Measurements from ENCODE around the gene UBAC2. TPM values are rescaled to one million over a fixed set of nuclear protein-coding genes. Genes with fewer than 3 reads are reported as not detected.
A peak's percentile ranks its signal among the peaks of the same experiment; 100 is the strongest.

Gene UBAC2
- total RNA-seq, result 62.8 TPM
- polyA plus RNA-seq, result 100 to 1,000 TPM; 101 to 122 (median 105) TPM

DNA sequence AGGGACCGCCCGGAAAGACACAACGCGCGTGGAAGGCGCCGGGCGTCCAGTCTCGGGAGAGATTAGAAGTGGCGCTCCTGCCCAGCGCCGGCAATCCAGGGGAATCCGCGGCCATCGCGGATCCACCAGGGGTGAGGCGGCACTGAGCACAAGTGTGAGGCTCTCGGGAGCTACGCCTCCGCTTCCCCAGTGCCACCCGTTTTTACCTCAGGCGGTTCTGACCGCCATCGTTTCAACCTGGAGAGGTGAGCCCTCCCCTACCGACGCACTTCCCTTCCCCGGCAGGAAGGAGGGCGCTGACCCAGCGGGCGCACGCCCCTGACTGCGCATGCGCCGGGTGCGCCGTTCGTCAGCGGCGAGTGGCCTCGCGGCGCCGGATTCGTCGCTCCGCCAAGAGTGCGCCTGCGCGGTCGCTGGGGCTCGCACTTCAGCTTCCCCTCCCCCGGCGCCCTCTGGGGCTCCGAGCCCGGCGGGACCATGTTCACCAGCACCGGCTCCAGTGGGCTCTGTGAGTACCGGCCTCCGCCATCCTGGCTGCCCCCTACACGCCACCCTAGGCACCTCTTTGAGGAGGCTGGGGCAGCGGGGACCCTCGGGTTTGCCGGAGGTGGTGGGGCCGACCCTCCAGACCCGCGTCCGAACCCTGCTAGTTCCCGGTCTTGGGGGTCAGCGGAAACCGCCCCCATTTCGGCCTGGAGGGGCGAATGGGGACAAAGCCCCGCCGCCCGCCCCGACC, at the start of gene UBAC2:
Gene UBAC2 (plus strand): TSS at position 423 of the 736 bp plus-strand sequence. CDS start 55 bp downstream, at position 478.
- Histone ChIP-seq H3K27me3 (ENCODE audit: control insufficient read depth, insufficient read depth, low read length) (no peaks in the 10 kb centered on the region), H3K36me3 (ENCODE audit: control insufficient read depth, insufficient read depth, low read length) (no peaks in the 10 kb centered on the region), H3K4me1 (ENCODE audit: control insufficient read depth, insufficient read depth, low read length, poor library complexity, severe bottlenecking) (peaks cover 48% of the 10 kb centered on the region), H3K27ac (ENCODE audit: insufficient read depth, low read length, poor library complexity, severe bottlenecking) (peak within 1 kb of the TSS; percentile 97), H3K4me3 (ENCODE audit: low read depth, low read length) (peak within 1 kb of the TSS; percentile 98), H3K9me3 (ENCODE audit: control insufficient read depth in 2 of 2, low read length in 2 of 2) (no peaks in the 10 kb centered on the region)
- peak; percentile 95 to 98 (median 97) for DNase-seq
- H3K27ac Mint-ChIP-seq, result peak within 1 kb of the TSS; percentile 96 to 98 (median 98)
- H3K9me3 Mint-ChIP-seq, result peaks cover 0 to 1% (median 0%) of the 10 kb centered on the region in 7 donors
- peak; percentile 81 to 85 for ATAC-seq (ENCODE audit: low read depth in 2 of 2)
- H3K36me3 Mint-ChIP-seq, result peaks cover 13% of the 10 kb centered on the region
- H3K4me3 Mint-ChIP-seq, result peak within 1 kb of the TSS; percentile 92 to 100 (median 98)
- peaks cover 4% of the 10 kb centered on the region for H3K27me3 Mint-ChIP-seq
- peaks cover 40 to 72% (median 52%) of the 10 kb centered on the region in 4 donors for H3K4me1 Mint-ChIP-seq

DNA sequence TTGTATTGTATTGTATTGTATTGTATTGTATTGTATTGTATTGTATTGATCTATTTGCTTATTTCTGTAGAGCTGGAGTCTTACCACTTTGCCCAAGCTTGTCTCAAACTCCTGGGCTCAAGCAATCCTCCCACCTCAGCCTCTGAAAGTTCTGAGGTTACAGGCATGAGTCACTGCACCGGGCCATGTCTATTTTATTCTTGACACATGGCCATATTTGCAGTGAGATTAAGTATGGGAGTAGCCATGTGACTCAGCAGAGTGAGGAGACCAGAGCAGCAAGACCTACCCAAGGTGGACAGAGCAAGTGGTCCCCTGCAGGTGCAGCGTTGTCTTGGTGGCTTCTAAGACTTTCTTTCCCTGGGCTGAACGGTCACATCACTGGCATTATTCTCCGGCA, 49.1 kb upstream of the UBAC2 start:
- Histone ChIP-seq H3K36me3 (ENCODE audit: control insufficient read depth, insufficient read depth, low read length) (no peaks in the 10 kb centered on the region), H3K9me3 (ENCODE audit: control insufficient read depth in 2 of 2, low read length in 2 of 2) (no peaks in the 10 kb centered on the region), H3K27ac (ENCODE audit: insufficient read depth, low read length, poor library complexity, severe bottlenecking) (no peak overlapping the region), H3K4me1 (ENCODE audit: control insufficient read depth, insufficient read depth, low read length, poor library complexity, severe bottlenecking) (no peaks in the 10 kb centered on the region), H3K27me3 (ENCODE audit: control insufficient read depth, insufficient read depth, low read length) (no peaks in the 10 kb centered on the region), H3K4me3 (ENCODE audit: low read depth, low read length) (no peak overlapping the region)
- no peaks in the 10 kb centered on the region for H3K27me3 Mint-ChIP-seq
- H3K36me3 Mint-ChIP-seq, result no peaks in the 10 kb centered on the region
- H3K27ac Mint-ChIP-seq, result no peak overlapping the region
- no peaks in the 10 kb centered on the region for H3K9me3 Mint-ChIP-seq
- H3K4me3 Mint-ChIP-seq, result no peak overlapping the region
- H3K4me1 Mint-ChIP-seq, result no peaks in the 10 kb centered on the region
- ATAC-seq (ENCODE audit: low read depth in 2 of 2), result no peak
- no peak for DNase-seq

DNA sequence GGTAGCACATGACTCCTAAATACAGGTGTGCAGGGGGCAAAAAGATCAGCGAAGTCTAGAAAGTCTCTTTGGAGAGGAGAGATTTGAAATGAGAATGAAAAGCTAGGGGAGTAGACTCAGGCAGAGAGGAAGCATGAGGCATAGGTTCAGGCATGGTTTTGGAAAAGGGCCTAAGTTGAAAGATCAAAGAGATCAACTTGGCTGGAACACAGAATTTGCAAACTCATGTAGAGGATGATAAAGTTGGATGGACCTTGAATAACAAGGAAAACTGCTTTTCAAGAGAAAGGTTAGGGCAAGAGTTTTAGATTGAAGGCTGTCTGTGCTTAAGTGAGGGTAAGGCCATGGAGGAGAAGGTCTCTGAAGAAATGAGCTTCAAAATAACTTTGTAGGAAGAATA, 47.4 kb upstream of the UBAC2 start:
- Histone ChIP-seq H3K9me3 (ENCODE audit: control insufficient read depth in 2 of 2, low read length in 2 of 2) (no peaks in the 10 kb centered on the region), H3K27ac (ENCODE audit: insufficient read depth, low read length, poor library complexity, severe bottlenecking) (no peak overlapping the region), H3K4me1 (ENCODE audit: control insufficient read depth, insufficient read depth, low read length, poor library complexity, severe bottlenecking) (no peaks in the 10 kb centered on the region), H3K4me3 (ENCODE audit: low read depth, low read length) (no peak overlapping the region), H3K36me3 (ENCODE audit: control insufficient read depth, insufficient read depth, low read length) (no peaks in the 10 kb centered on the region), H3K27me3 (ENCODE audit: control insufficient read depth, insufficient read depth, low read length) (no peaks in the 10 kb centered on the region)
- peak overlapping the region in 2 of 3 donors; percentile 4 to 12 for H3K27ac Mint-ChIP-seq
- no peaks in the 10 kb centered on the region for H3K9me3 Mint-ChIP-seq
- H3K4me3 Mint-ChIP-seq, result no peak overlapping the region
- ATAC-seq (ENCODE audit: low read depth in 2 of 2), result no peak
- no peaks in the 10 kb centered on the region for H3K4me1 Mint-ChIP-seq
- H3K27me3 Mint-ChIP-seq, result no peaks in the 10 kb centered on the region
- no peaks in the 10 kb centered on the region for H3K36me3 Mint-ChIP-seq
- no peak for DNase-seq

- no peak overlapping the region for H3K4me3 ChIP-seq (ENCODE audit: low read depth, low read length)
- H3K4me3 Mint-ChIP-seq, result no peak overlapping the region
- no peak for DNase-seq
- no peaks in the 10 kb centered on the region for H3K9me3 Mint-ChIP-seq
- no peaks in the 10 kb centered on the region for H3K4me1 Mint-ChIP-seq
- H3K9me3 ChIP-seq (ENCODE audit: control insufficient read depth in 2 of 2, low read length in 2 of 2), result no peaks in the 10 kb centered on the region
- peaks cover 1% of the 10 kb centered on the region for H3K27me3 ChIP-seq (ENCODE audit: control insufficient read depth, insufficient read depth, low read length)
- no peaks in the 10 kb centered on the region for H3K4me1 ChIP-seq (ENCODE audit: control insufficient read depth, insufficient read depth, low read length, poor library complexity, severe bottlenecking)
- no peaks in the 10 kb centered on the region for H3K36me3 ChIP-seq (ENCODE audit: control insufficient read depth, insufficient read depth, low read length)
- no peak overlapping the region for H3K27ac ChIP-seq (ENCODE audit: insufficient read depth, low read length, poor library complexity, severe bottlenecking)
- no peak for ATAC-seq (ENCODE audit: low read depth in 2 of 2)
- no peak overlapping the region for H3K27ac Mint-ChIP-seq
- H3K36me3 Mint-ChIP-seq, result no peaks in the 10 kb centered on the region
- H3K27me3 Mint-ChIP-seq, result no peaks in the 10 kb centered on the region
Measured at GRCh38 chr13:99154064-99154463, 46.6 kb upstream of the UBAC2 start.

DNA sequence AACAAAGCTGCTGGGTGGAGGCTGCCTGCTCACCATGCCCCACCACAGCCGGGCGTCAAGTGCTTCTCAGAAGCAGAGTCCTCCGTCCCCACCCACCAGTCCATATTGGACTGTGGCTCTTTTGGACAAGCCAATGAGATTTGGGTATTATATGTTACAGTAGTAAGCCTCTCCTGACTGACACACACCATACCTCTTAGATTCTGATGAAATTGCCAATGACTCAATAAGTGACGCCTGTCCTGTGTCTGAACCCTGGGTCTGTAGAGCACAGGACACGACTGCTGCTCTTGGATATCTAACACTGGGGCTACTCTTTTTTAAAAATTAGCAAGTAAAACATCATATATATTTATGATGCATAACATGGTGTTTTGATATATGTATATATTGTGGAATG, 44.8 kb upstream of the UBAC2 start:
- Histone ChIP-seq H3K27ac (ENCODE audit: insufficient read depth, low read length, poor library complexity, severe bottlenecking) (no peak overlapping the region), H3K27me3 (ENCODE audit: control insufficient read depth, insufficient read depth, low read length) (peaks cover 15% of the 10 kb centered on the region), H3K4me1 (ENCODE audit: control insufficient read depth, insufficient read depth, low read length, poor library complexity, severe bottlenecking) (no peaks in the 10 kb centered on the region), H3K4me3 (ENCODE audit: low read depth, low read length) (no peak overlapping the region), H3K36me3 (ENCODE audit: control insufficient read depth, insufficient read depth, low read length) (no peaks in the 10 kb centered on the region), H3K9me3 (ENCODE audit: control insufficient read depth in 2 of 2, low read length in 2 of 2) (no peaks in the 10 kb centered on the region)
- peaks cover 0 to 1% (median 0%) of the 10 kb centered on the region in 7 donors for H3K9me3 Mint-ChIP-seq
- ATAC-seq (ENCODE audit: low read depth in 2 of 2), result no peak
- H3K4me1 Mint-ChIP-seq, result no peaks in the 10 kb centered on the region
- peaks cover 6% of the 10 kb centered on the region for H3K27me3 Mint-ChIP-seq
- H3K27ac Mint-ChIP-seq, result no peak overlapping the region
- no peak overlapping the region for H3K4me3 Mint-ChIP-seq
- H3K36me3 Mint-ChIP-seq, result no peaks in the 10 kb centered on the region
- DNase-seq, result no peak

GRCh38 chr13:99157046-99157445, 43.6 kb upstream of the UBAC2 start:
- no peak overlapping the region for H3K27ac ChIP-seq (ENCODE audit: insufficient read depth, low read length, poor library complexity, severe bottlenecking)
- Mint-ChIP-seq H3K9me3 (peaks cover 0 to 1% (median 0%) of the 10 kb centered on the region in 7 donors), H3K4me3 (no peak overlapping the region), H3K27ac (no peak overlapping the region), H3K27me3 (peaks cover 6% of the 10 kb centered on the region), H3K36me3 (no peaks in the 10 kb centered on the region), H3K4me1 (no peaks in the 10 kb centered on the region)
- no peaks in the 10 kb centered on the region for H3K4me1 ChIP-seq (ENCODE audit: control insufficient read depth, insufficient read depth, low read length, poor library complexity, severe bottlenecking)
- no peaks in the 10 kb centered on the region for H3K36me3 ChIP-seq (ENCODE audit: control insufficient read depth, insufficient read depth, low read length)
- no peak overlapping the region for H3K4me3 ChIP-seq (ENCODE audit: low read depth, low read length)
- ATAC-seq (ENCODE audit: low read depth in 2 of 2), result no peak
- peaks cover 19% of the 10 kb centered on the region for H3K27me3 ChIP-seq (ENCODE audit: control insufficient read depth, insufficient read depth, low read length)
- DNase-seq, result no peak
- H3K9me3 ChIP-seq (ENCODE audit: control insufficient read depth in 2 of 2, low read length in 2 of 2), result no peaks in the 10 kb centered on the region

DNA sequence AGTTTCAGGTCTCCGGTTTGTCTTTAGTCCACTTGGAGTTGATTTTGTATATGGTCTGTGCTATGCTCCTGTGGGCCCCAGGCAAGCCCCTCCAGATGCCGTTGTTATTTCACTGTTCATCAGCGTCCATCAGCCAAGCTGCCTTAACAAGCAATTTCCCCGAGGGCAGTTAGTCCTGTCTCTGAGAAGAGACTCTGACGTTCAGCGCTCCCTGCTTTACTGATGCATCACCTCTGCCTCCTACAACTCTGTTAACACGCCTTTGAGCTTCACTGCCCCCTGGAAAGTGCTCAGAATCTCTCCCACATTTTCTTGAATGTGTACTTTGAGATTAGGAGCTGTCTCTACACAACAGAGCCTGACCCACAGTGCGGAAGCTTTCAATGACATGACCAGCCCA, 41.8 kb upstream of the UBAC2 start:
- peaks cover 6% of the 10 kb centered on the region for H3K27me3 Mint-ChIP-seq
- no peak overlapping the region for H3K27ac ChIP-seq (ENCODE audit: insufficient read depth, low read length, poor library complexity, severe bottlenecking)
- H3K4me3 ChIP-seq (ENCODE audit: low read depth, low read length), result no peak overlapping the region
- H3K36me3 ChIP-seq (ENCODE audit: control insufficient read depth, insufficient read depth, low read length), result no peaks in the 10 kb centered on the region
- no peaks in the 10 kb centered on the region for H3K4me1 ChIP-seq (ENCODE audit: control insufficient read depth, insufficient read depth, low read length, poor library complexity, severe bottlenecking)
- no peaks in the 10 kb centered on the region for H3K9me3 ChIP-seq (ENCODE audit: control insufficient read depth in 2 of 2, low read length in 2 of 2)
- no peaks in the 10 kb centered on the region for H3K4me1 Mint-ChIP-seq
- DNase-seq (no peak), ATAC-seq (ENCODE audit: low read depth in 2 of 2) (no peak)
- peaks cover 0 to 1% (median 0%) of the 10 kb centered on the region in 7 donors for H3K9me3 Mint-ChIP-seq
- H3K27me3 ChIP-seq (ENCODE audit: control insufficient read depth, insufficient read depth, low read length), result peaks cover 19% of the 10 kb centered on the region
- H3K36me3 Mint-ChIP-seq, result no peaks in the 10 kb centered on the region
- H3K4me3 Mint-ChIP-seq, result no peak overlapping the region
- H3K27ac Mint-ChIP-seq, result no peak overlapping the region
